Measurements from ENCODE around the gene PIKFYVE. TPM values are rescaled to one million over a fixed set of nuclear protein-coding genes. Genes with fewer than 3 reads are reported as not detected.
"Not testable (repeated sequence)": the region's sequence is repeated elsewhere in the genome, so short reads cannot be mapped to it uniquely, and the experiment has no call there.

Gene PIKFYVE
- total and polyA plus RNA-seq, 2 experiments from 2014 or later = 7.3 to 24.3 TPM

- Histone ChIP-seq H3K27me3 (no peaks in the 10 kb centered on the region), H3K4me3 (no peak overlapping the region), H3K4me1 (ENCODE audit: low read depth) (no peaks in the 10 kb centered on the region), H3K27ac (no peak overlapping the region), H3K9me3 (ENCODE audit: low read depth) (no peaks in the 10 kb centered on the region), H3K36me3 (no peaks in the 10 kb centered on the region)
- no peak for DNase-seq (ENCODE audit: low read depth in 1 of 2, low spot score in 1 of 2)
- no peak for TF ChIP-seq CTCF (IDR thresholded peaks at IDR 0.05; ENCODE audit: low read depth, low read length)
Observed at GRCh38 chr2:208375491-208376068, 109.5 kb downstream of the PIKFYVE start.

- not testable (repeated sequence) for H3K27me3 ChIP-seq; DNase-seq (ENCODE audit: low read depth in 1 of 2, low spot score in 1 of 2); H3K27ac ChIP-seq; H3K9me3 ChIP-seq (ENCODE audit: low read depth); H3K36me3 ChIP-seq; H3K4me1 ChIP-seq (ENCODE audit: low read depth); H3K4me3 ChIP-seq
Observed at GRCh38 chr2:208377344-208377860, 111.3 kb downstream of the PIKFYVE start.

GRCh38 chr2:208379192-208379591 is 113.1 kb downstream of the PIKFYVE start:
- DNase-seq (ENCODE audit: low read depth in 1 of 2, low spot score in 1 of 2) = no peak
- Histone ChIP-seq H3K4me1 (ENCODE audit: low read depth) (no peaks in the 10 kb centered on the region), H3K36me3 (no peaks in the 10 kb centered on the region), H3K27me3 (no peaks in the 10 kb centered on the region), H3K4me3 (no peak overlapping the region), H3K9me3 (ENCODE audit: low read depth) (no peaks in the 10 kb centered on the region), H3K27ac (no peak overlapping the region)
- TF ChIP-seq CTCF (IDR thresholded peaks at IDR 0.05; ENCODE audit: low read depth, low read length) = no peak

GRCh38 chr2:208384637-208385036 is 118.6 kb downstream of the PIKFYVE start:
- no peaks in the 10 kb centered on the region for H3K36me3 ChIP-seq
- no peaks in the 10 kb centered on the region for H3K9me3 ChIP-seq (ENCODE audit: low read depth)
- no peaks in the 10 kb centered on the region for H3K27me3 ChIP-seq
- H3K27ac ChIP-seq = no peak overlapping the region
- no peak overlapping the region for H3K4me3 ChIP-seq
- no peak for TF ChIP-seq CTCF (IDR thresholded peaks at IDR 0.05; ENCODE audit: low read depth, low read length)
- no peaks in the 10 kb centered on the region for H3K4me1 ChIP-seq (ENCODE audit: low read depth)
- DNase-seq (ENCODE audit: low read depth in 1 of 2, low spot score in 1 of 2) = no peak

- no peaks in the 10 kb centered on the region for H3K4me1 ChIP-seq (ENCODE audit: low read depth)
- H3K27ac ChIP-seq = no peak overlapping the region
- no peaks in the 10 kb centered on the region for H3K36me3 ChIP-seq
- H3K4me3 ChIP-seq = no peak overlapping the region
- H3K27me3 ChIP-seq = no peaks in the 10 kb centered on the region
- H3K9me3 ChIP-seq (ENCODE audit: low read depth) = no peaks in the 10 kb centered on the region
- no peak for TF ChIP-seq CTCF (IDR thresholded peaks at IDR 0.05; ENCODE audit: low read depth, low read length)
- no peak for DNase-seq (ENCODE audit: low read depth in 1 of 2, low spot score in 1 of 2)
Observed at GRCh38 chr2:208386541-208386940, 120.5 kb downstream of the PIKFYVE start.

- Histone ChIP-seq H3K9me3 (ENCODE audit: low read depth) (no peaks in the 10 kb centered on the region), H3K36me3 (no peaks in the 10 kb centered on the region), H3K4me3 (no peak overlapping the region), H3K27ac (no peak overlapping the region), H3K27me3 (no peaks in the 10 kb centered on the region), H3K4me1 (ENCODE audit: low read depth) (no peaks in the 10 kb centered on the region)
- no peak for TF ChIP-seq CTCF (IDR thresholded peaks at IDR 0.05; ENCODE audit: low read depth, low read length)
- DNase-seq (ENCODE audit: low read depth in 1 of 2, low spot score in 1 of 2) = no peak
Observed at GRCh38 chr2:208389940-208390339, 123.9 kb downstream of the PIKFYVE start.
